NCI-H2029 treated with DMSO at 0.1 percent for 48 hours (cell line): Measurements from ENCODE around the gene ATAD2B.

Experiments
- DNase-seq: peaks from one replicate; lab custom pipeline; 2025; lab: John Stamatoyannopoulos, UW

Gene ATAD2B

DNA sequence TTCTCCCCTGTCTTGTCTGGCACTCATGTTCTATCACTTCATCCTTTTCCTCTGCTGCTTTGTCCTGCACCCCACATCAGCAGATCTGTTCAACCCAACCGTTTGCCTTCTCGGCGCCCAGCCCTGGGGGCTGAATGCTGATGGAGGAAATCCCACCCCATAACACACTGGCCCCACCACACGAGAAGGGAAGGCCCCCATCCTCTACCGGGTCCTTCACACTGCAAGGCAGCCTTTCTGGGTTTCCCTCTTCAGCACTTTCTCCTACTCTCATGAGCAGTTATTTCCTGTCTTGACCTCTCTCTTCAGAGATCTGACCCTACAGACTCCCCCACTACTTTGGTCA lies 227.4 kb downstream of the ATAD2B start:
- no peak for DNase-seq

DNA sequence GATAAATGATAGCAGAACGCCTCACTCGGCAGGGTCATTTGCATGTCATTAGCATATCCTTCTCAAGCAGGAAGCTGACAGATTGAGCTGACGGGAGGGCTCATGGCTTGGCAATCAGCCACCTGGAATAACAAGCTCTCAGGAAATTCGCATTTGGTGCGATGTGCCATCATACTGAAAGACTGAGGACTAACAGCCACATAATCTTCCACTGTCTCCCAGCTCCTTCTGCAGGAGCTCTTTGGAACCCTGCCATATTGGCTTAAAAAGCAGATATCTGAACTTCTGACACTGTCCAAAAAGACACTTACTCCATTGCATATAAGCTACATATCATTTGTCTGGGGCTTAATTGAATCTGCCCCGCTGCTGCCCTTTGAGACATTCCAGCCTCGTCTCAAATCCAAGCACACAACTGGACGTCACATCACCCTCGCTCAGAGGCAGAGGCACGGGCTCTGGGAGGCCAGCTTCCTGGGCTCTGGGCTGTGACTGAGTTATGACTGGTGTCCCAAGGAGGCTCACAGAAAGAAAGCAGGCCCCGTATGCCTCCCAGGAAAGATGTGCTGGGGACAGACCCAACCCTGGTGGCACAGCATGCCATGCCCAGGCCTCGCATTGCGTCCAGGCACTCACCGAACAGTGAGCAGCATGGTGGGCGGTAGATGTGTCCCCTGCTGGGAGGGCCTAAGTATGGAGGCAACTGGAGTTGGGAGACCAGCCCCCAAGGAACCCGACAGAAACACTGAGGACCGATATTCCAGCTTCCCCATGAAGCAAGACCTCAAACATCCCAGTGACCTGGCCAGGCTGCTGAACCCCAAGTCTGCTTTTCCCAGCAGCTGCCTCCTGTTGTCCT lies 228.0 kb downstream of the ATAD2B start:
- no peak for DNase-seq
